ENCODE measurements around the gene HELT. TPM values are rescaled to one million over a fixed set of nuclear protein-coding genes. Genes with fewer than 3 reads are reported as not detected.
"Not testable (repeated sequence)": the region's sequence is repeated elsewhere in the genome, so short reads cannot be mapped to it uniquely, and the experiment has no call there.

HELT gene
- total and polyA plus RNA-seq, 8 donors: 0.64 TPM; not detected in 7

- no peaks in the 10 kb centered on the region for H3K36me3 ChIP-seq
- no peaks in the 10 kb centered on the region for H3K9me3 ChIP-seq
- ATAC-seq (no peak), DNase-seq (no peak)
- intact Hi-C loops (cut with DNase I): no loop called here
- no peaks in the 10 kb centered on the region for H3K27me3 ChIP-seq
- no peak overlapping the region for H3K27ac ChIP-seq
- peaks cover 0 to 3% of the 10 kb centered on the region in 2 donors for H3K4me1 ChIP-seq
- no peak for TF ChIP-seq CTCF (IDR thresholded peaks at IDR 0.05)
- no peak overlapping the region for H3K4me3 ChIP-seq
Observed at GRCh38 chr4:185040523-185040922, 22.2 kb downstream of the HELT start.

- H3K9me3 ChIP-seq; H3K4me3 ChIP-seq; DNase-seq; H3K27ac ChIP-seq; intact Hi-C loops (cut with DNase I); H3K27me3 ChIP-seq; H3K4me1 ChIP-seq; ATAC-seq; H3K36me3 ChIP-seq: not testable (repeated sequence)
Observed at GRCh38 chr4:185050286-185050685, 32.0 kb downstream of the HELT start.

- ATAC-seq; H3K4me1 ChIP-seq; H3K27ac ChIP-seq; H3K27me3 ChIP-seq; DNase-seq; H3K9me3 ChIP-seq; H3K4me3 ChIP-seq; intact Hi-C loops (cut with DNase I); H3K36me3 ChIP-seq: not testable (repeated sequence)
Observed at GRCh38 chr4:185051283-185051682, 33.0 kb downstream of the HELT start.

- intact Hi-C loops (cut with DNase I): no loop called here
- ATAC-seq: no peak
Observed at GRCh38 chr4:185053746-185054145, 35.5 kb downstream of the HELT start.

GRCh38 chr4:185054272-185054671 lies 36.0 kb downstream of the HELT start:
- no peaks in the 10 kb centered on the region for H3K4me1 ChIP-seq
- ATAC-seq: no peak
- no peak for TF ChIP-seq CTCF (IDR thresholded peaks at IDR 0.05)
- H3K9me3 ChIP-seq: no peaks in the 10 kb centered on the region
- no peaks in the 10 kb centered on the region for H3K36me3 ChIP-seq
- no peak overlapping the region for H3K4me3 ChIP-seq
- DNase-seq: no peak
- H3K27ac ChIP-seq: no peak overlapping the region
- no peaks in the 10 kb centered on the region for H3K27me3 ChIP-seq
- intact Hi-C loops (cut with DNase I): no loop called here

More at GRCh38 chr4:185053746-185054145, 35.5 kb downstream of the HELT start:
- no peaks in the 10 kb centered on the region for H3K36me3 ChIP-seq
- H3K27ac ChIP-seq: no peak overlapping the region
- DNase-seq: no peak
- no peaks in the 10 kb centered on the region for H3K9me3 ChIP-seq
- TF ChIP-seq CTCF (IDR thresholded peaks at IDR 0.05): no peak
- no peaks in the 10 kb centered on the region for H3K4me1 ChIP-seq
- no peak overlapping the region for H3K4me3 ChIP-seq
- no peaks in the 10 kb centered on the region for H3K27me3 ChIP-seq

- Histone ChIP-seq H3K27me3 (no peaks in the 10 kb centered on the region), H3K4me3 (no peak overlapping the region), H3K9me3 (no peaks in the 10 kb centered on the region), H3K36me3 (no peaks in the 10 kb centered on the region), H3K27ac (no peak overlapping the region), H3K4me1 (no peaks in the 10 kb centered on the region)
- TF ChIP-seq CTCF (IDR thresholded peaks at IDR 0.05): no peak
- DNase-seq (no peak), ATAC-seq (no peak)
- intact Hi-C loops (cut with DNase I): no loop called here
Observed at GRCh38 chr4:185054886-185055285, 36.6 kb downstream of the HELT start.

Measured in left lung (tissue), 10 donors.